Common myeloid progenitor, CD34-positive (primary cell): ENCODE data around the gene SH3GLB2.

Experiments
- CTCF ChIA-PET: fragments of 350-600 bp; sonication (Branson Sonifier 250); formaldehyde crosslinking; loops from one replicate; lab custom pipeline; 2021; ENCODE audit warnings: antibody characterized with exemption; lab: Charles Lee
- POLR2A ChIA-PET: fragments of 350-600 bp; sonication (Branson Sonifier 250); formaldehyde crosslinking; loops from one replicate; lab custom pipeline; 2021; ENCODE audit warnings: antibody characterized with exemption; lab: Charles Lee
- DNase-seq, 3 donors: peaks; one replicate each; pipeline versions ENCODE4 v3.0.0 to v3.0.0-alpha.2; 2013
- H3K27ac ChIP-seq, 2 experiments: 1 replicate in 1 of 2; 2 replicates in 1 of 2; pipeline ENCODE4 v1.7.0; 2013; ENCODE audit warnings: inconsistent platforms in 2 of 2, low read length in 2 of 2, mild to moderate bottlenecking in 2 of 2, low read depth in 1 of 2, moderate library complexity in 1 of 2; ENCODE audit not compliant: severe bottlenecking in 2 of 2, insufficient read depth in 1 of 2, poor library complexity in 1 of 2
- H3K27me3 ChIP-seq, 5 experiments: replicated peaks in 2 of 5; 1 replicate in 3 of 5; 2 replicates in 2 of 5; pipeline versions ENCODE4 v1.6.1 to v1.7.0; 2013; ENCODE audit warnings: low read length in 4 of 5, mild to moderate bottlenecking in 2 of 5, moderate library complexity in 2 of 5, inconsistent platforms in 1 of 5; ENCODE audit not compliant: insufficient read depth in 5 of 5, control insufficient read depth in 4 of 5
- H3K36me3 ChIP-seq, 4 experiments: 1 replicate in 2 of 4; 2 replicates in 2 of 4; pipeline versions ENCODE4 v1.6.1 to v1.7.0; 2013; ENCODE audit warnings: low read length in 3 of 4, control low read depth in 1 of 4, mild to moderate bottlenecking in 1 of 4; ENCODE audit not compliant: control insufficient read depth in 4 of 4, insufficient read depth in 4 of 4
- H3K4me1 ChIP-seq, 4 experiments: 1 replicate in 3 of 4; 2 replicates in 1 of 4; pipeline versions ENCODE4 v1.6.1 to v1.7.1; 2013; ENCODE audit warnings: low read length in 3 of 4, mild to moderate bottlenecking in 3 of 4, control low read depth in 1 of 4, inconsistent platforms in 1 of 4, moderate library complexity in 1 of 4; ENCODE audit not compliant: control insufficient read depth in 4 of 4, insufficient read depth in 4 of 4; ENCODE audit errors: control extremely low read depth in 1 of 4
- H3K4me3 ChIP-seq, 7 experiments: 1 replicate in 4 of 7; 2 replicates in 3 of 7; pipeline versions ENCODE4 v1.5.1 to v1.7.0; 2013; ENCODE audit warnings: mild to moderate bottlenecking in 7 of 7, low read length in 6 of 7, moderate library complexity in 6 of 7, inconsistent platforms in 2 of 7, low read depth in 2 of 7, control low read depth in 1 of 7; ENCODE audit not compliant: insufficient read depth in 4 of 7, control insufficient read depth in 1 of 7; ENCODE audit errors: extremely low read depth in 1 of 7
- H3K9me3 ChIP-seq, 5 experiments: 1 replicate in 4 of 5; 2 replicates in 1 of 5; pipeline versions ENCODE4 v1.6.1 to v1.7.1; 2013; ENCODE audit warnings: low read length in 4 of 5, mild to moderate bottlenecking in 2 of 5, inconsistent platforms in 1 of 5, low read depth in 1 of 5, moderate library complexity in 1 of 5; ENCODE audit not compliant: control insufficient read depth in 4 of 5, insufficient read depth in 2 of 5; ENCODE audit errors: control extremely low read depth in 1 of 5
- WGBS: methylation state at CpG from one replicate; pipeline ENCODE4 v1.1.5; 2013; ENCODE audit not compliant: insufficient coverage; 5-methylcytosine and 5-hydroxymethylcytosine counted together

Gene SH3GLB2

DNA sequence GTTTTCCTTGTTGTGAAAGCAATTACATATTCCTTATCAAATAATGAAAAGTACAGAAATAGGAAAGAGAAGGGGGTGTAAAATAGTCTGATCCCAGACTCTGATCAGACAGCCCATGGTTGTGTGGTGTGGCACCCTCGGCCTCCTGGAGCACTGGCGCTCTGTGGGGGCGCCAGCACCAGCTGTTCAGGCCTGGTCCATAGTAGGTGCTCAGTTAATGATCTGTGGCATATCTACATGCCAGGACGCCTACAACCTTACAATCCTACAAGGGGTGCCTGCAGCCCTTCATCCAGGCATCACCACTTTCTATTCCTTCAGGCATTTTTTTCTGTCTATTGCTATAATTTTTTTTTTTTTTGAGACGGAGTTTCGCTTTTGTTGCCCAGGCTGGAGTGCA is 24.9 kb upstream of the SH3GLB2 start:
- CTCF ChIA-PET = no interaction called here

DNA sequence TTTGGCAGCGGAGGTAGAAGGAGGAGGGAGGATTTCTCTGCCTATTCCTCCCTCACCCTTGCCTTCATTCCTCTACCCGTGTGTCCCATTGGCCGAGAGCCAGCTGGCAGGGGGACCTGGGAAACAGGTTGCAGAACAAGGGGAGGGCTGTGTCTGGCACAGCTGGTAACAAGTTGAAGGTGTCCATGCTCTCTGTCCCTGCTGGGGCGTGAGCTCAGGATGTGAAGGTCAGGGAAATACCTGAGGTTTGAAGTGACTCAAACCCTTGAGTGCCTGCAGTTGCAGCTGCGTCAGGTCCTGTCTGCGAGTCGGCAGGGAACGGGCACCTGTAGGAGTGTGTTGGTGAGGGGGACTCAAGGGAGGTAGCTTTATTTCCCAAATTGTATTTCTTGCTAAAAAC is 24.5 kb upstream of the SH3GLB2 start:
- no peak for DNase-seq
- CTCF ChIA-PET = no interaction called here
- Histone ChIP-seq H3K9me3 (no peaks in the 10 kb centered on the region), H3K27me3 (no peaks in the 10 kb centered on the region), H3K4me1 (no peaks in the 10 kb centered on the region), H3K4me3 (no peak overlapping the region), H3K27ac (no peak overlapping the region), H3K36me3 (peaks cover 19 to 53% (median 36%) of the 10 kb centered on the region in 4 experiments)
- WGBS = 100% methylated on average over 1 of the region's 8 CpGs
- POLR2A ChIA-PET = no interaction called here

More for the DNA sequence above, 24.9 kb upstream of the SH3GLB2 start:
- H3K27me3 ChIP-seq = no peaks in the 10 kb centered on the region
- no peak overlapping the region for H3K4me3 ChIP-seq
- H3K27ac ChIP-seq = no peak overlapping the region
- no peak for DNase-seq
- 100% methylated on average over 4 of the region's 6 CpGs for WGBS
- peaks cover 19 to 49% (median 34%) of the 10 kb centered on the region in 4 experiments for H3K36me3 ChIP-seq
- POLR2A ChIA-PET = no interaction called here
- H3K9me3 ChIP-seq = no peaks in the 10 kb centered on the region
- peaks cover 0 to 2% (median 0%) of the 10 kb centered on the region in 4 experiments for H3K4me1 ChIP-seq

DNA sequence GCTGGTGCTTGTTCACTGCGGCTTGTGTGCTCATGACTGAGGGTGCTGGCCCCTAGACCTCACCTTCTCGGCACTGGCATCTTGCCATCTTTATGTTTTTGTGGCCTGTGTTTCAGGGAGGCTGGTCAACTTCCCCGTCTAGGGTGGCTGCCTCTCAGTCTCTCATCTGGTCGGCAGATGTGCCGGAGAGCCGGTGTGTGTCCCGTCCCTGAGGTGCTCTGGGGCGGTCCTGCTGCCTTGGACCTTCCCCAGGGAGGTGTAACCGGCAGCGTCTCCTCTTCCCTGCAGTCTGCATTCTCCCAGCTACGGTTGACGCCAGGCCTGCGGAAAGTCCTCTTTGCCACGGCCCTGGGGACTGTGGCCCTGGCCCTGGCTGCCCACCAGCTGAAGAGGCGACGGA is 13.9 kb upstream of the SH3GLB2 start:
- Histone ChIP-seq H3K4me3 (no peak overlapping the region), H3K4me1 (peaks cover 2 to 17% (median 15%) of the 10 kb centered on the region in 4 experiments), H3K36me3 (peaks cover 6 to 40% (median 22%) of the 10 kb centered on the region in 4 experiments), H3K27ac (no peak overlapping the region), H3K9me3 (no peaks in the 10 kb centered on the region), H3K27me3 (no peaks in the 10 kb centered on the region)
- 96% methylated on average over 13 of the region's 16 CpGs for WGBS
- CTCF ChIA-PET = interaction anchor here (0.6 kb wide), 1 partner anchor 511 kb away, joined by 3 read pairs; no protein-coding TSS in a partner anchor
- POLR2A ChIA-PET = no interaction called here
- DNase-seq = no peak

DNA sequence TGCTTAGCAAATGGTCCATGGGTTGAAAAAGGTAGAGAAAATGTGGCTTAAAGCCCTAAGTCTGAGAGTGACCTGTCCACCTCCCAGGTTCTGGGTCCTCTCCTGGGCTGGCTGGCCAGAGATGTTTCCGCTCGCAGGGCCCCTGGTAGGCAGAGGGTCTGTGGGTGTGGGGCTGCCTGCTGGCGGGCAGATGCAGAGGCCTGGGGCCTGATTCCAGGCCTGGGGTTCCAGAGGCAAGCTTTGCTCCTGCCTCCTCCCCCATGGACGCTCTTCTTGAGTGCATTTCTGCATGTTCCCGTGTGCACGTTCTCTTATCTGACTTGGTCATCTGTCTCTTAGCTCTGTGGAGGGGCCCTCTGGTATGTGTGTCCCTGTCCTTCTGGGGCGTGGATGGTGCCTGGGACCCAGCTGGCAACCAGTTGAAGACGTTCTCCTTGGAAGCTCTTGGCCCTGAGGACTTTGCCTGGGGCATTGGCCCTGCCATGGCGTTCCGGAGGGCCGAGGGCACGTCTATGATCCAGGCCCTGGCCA is 12.0 kb upstream of the SH3GLB2 start:
- Histone ChIP-seq H3K27ac (peak overlapping the region in 1 of 2 experiments; percentile 31), H3K27me3 (no peaks in the 10 kb centered on the region), H3K4me3 (no peak overlapping the region), H3K36me3 (peaks cover 6 to 33% (median 21%) of the 10 kb centered on the region in 4 experiments), H3K9me3 (no peaks in the 10 kb centered on the region), H3K4me1 (peaks cover 2 to 25% (median 21%) of the 10 kb centered on the region in 4 experiments)
- DNase-seq = no peak
- CTCF ChIA-PET = interaction anchor here (1.4 kb wide), 1 partner anchor 9 kb away, joined by 4 read pairs; no protein-coding TSS in a partner anchor
- POLR2A ChIA-PET = no interaction called here
- 95% methylated on average over 9 of the region's 12 CpGs for WGBS

- ChIA-PET CTCF (interaction anchor here (0.8 to 1.2 kb wide), 4 partner anchors 10 to 110 kb away, joined by 3 read pairs; partner anchors contain the start of gene SH3GLB2), POLR2A (interaction anchor here (0.7 kb wide), 1 partner anchor 10 kb away, joined by 3 read pairs; no protein-coding TSS in a partner anchor)
- 82% methylated on average over 4 of the region's 8 CpGs for WGBS
- peak overlapping the region in 2 of 7 experiments; percentile 4 to 77 for H3K4me3 ChIP-seq
- H3K36me3 ChIP-seq = peaks cover 4 to 25% (median 18%) of the 10 kb centered on the region in 4 experiments
- H3K27ac ChIP-seq = peak overlapping the region in 1 of 2 experiments; percentile 15
- peaks cover 2 to 25% (median 21%) of the 10 kb centered on the region in 4 experiments for H3K4me1 ChIP-seq
- no peak for DNase-seq
- H3K27me3 ChIP-seq = no peaks in the 10 kb centered on the region
- no peaks in the 10 kb centered on the region for H3K9me3 ChIP-seq
Measured at GRCh38 chr9:129038109-129038852, 10.2 kb upstream of the SH3GLB2 start.

- Histone ChIP-seq H3K4me3 (peak overlapping the region in 4 of 7 experiments; percentile 77 to 90 (median 87)), H3K9me3 (no peaks in the 10 kb centered on the region), H3K4me1 (peaks cover 2 to 25% (median 21%) of the 10 kb centered on the region in 4 experiments), H3K27me3 (no peaks in the 10 kb centered on the region), H3K27ac (no peak overlapping the region), H3K36me3 (peaks cover 4 to 22% (median 18%) of the 10 kb centered on the region in 4 experiments)
- 95% methylated on average over 6 of the region's 6 CpGs for WGBS
- DNase-seq = no peak
- CTCF ChIA-PET = interaction anchor here (0.8 to 1.2 kb wide), 4 partner anchors 10 to 109 kb away, joined by 3 read pairs; partner anchors contain the start of gene SH3GLB2
- POLR2A ChIA-PET = no interaction called here
Measured at GRCh38 chr9:129037767-129038098, 9.6 kb upstream of the SH3GLB2 start.
